HepG2 (cell line): ENCODE measurements around the gene URGCP. TPM values are rescaled to one million over a fixed set of nuclear protein-coding genes. Genes with fewer than 3 reads are reported as not detected.

Source experiments
- ATAC-seq: fragments of 200-7000 bp; cut with Tn5 transposase; 3 replicates; pipeline ENCODE4 v1.9.1; 2020; ENCODE audit warnings: mild to moderate bottlenecking, moderate library complexity
- BruUV-seq: library from RNA; stranded (reverse); fragments of 400-500 nt; replicated peaks from 2 replicates; lab custom pipeline; 2021; lab: Mats Ljungman, UMichigan
- CTCF ChIA-PET: fragments of 300-600 bp; formaldehyde crosslinking; extraction: SDS; loops from one replicate; lab custom pipeline; 2021; ENCODE audit warnings: low total read pairs, inconsistent platforms, low intra/inter-chr PET ratio; lab: Yijun Ruan, JAX
- POLR2A ChIA-PET: fragments of 350-600 bp; sonication (Branson Sonifier 250); formaldehyde crosslinking; loops from one replicate; lab custom pipeline; 2020; ENCODE audit warnings: antibody characterized with exemption, inconsistent platforms; lab: Yijun Ruan, JAX
- DNase-seq: peaks from one replicate; pipeline ENCODE4 v3.0.0-alpha.2; 2015; ENCODE audit warnings: low spot score
- FAIRE-seq: peaks from 3 replicates; lab custom pipeline; 2011; peaks lifted over from hg19 to GRCh38; lab: Jason Lieb, UNC
- H2AFZ ChIP-seq: one replicate; pipeline ENCODE4 v1.6.1; 2011; ENCODE audit warnings: low read length, inconsistent platforms
- H3K27ac ChIP-seq: fragments of 300-600 bp; 3 replicates; pipeline ENCODE4 v1.8.0; 2011; ENCODE audit warnings: mixed run types, mild to moderate bottlenecking, mixed read lengths, low read length, inconsistent platforms; ENCODE audit not compliant: insufficient read depth; ENCODE audit errors: extremely low read length
- H3K27me3 ChIP-seq, 2 experiments: fragments of 200-600 bp in 1 of 2; 2 replicates in 1 of 2; 3 replicates in 1 of 2; pipeline versions ENCODE4 v1.6.0 to v1.8.0; 2011; ENCODE audit warnings: low read length in 2 of 2, mild to moderate bottlenecking in 2 of 2, moderate library complexity in 2 of 2, inconsistent platforms in 1 of 2; ENCODE audit not compliant: insufficient read depth in 2 of 2, control insufficient read depth in 1 of 2
- H3K36me3 ChIP-seq, 2 experiments: fragments of 200-600 bp in 1 of 2; replicated peaks in 1 of 2; 2 replicates in 1 of 2; 3 replicates in 1 of 2; pipeline versions ENCODE4 v1.5.1 to v1.8.0; 2011; ENCODE audit warnings: low read length in 2 of 2, inconsistent platforms in 1 of 2; ENCODE audit not compliant: insufficient read depth in 2 of 2, control insufficient read depth in 1 of 2
- H3K4me1 ChIP-seq: 2 replicates; pipeline ENCODE4 v1.5.1; 2012; ENCODE audit warnings: low read length, inconsistent platforms; ENCODE audit not compliant: insufficient read depth
- H3K4me2 ChIP-seq: 2 replicates; pipeline ENCODE4 v1.6.0; 2011; ENCODE audit warnings: low read depth, low read length, inconsistent platforms
- H3K4me3 ChIP-seq, 3 experiments: fragments of 200-600 bp in 1 of 3; sonication (generic), shearing (Covaris generic) in 1 of 3; replicated peaks in 1 of 3; 2 replicates each; pipeline ENCODE4 v1.5.1; 2011 to 2016; ENCODE audit warnings: low read length in 3 of 3, inconsistent platforms in 2 of 3, low read depth in 2 of 3, mild to moderate bottlenecking in 2 of 3, control low read depth in 1 of 3, mixed read lengths in 1 of 3; ENCODE audit not compliant: insufficient read depth in 1 of 3
- H3K79me2 ChIP-seq: one replicate; pipeline ENCODE4 v1.6.1; 2011; ENCODE audit warnings: low read length, inconsistent platforms; ENCODE audit not compliant: insufficient read depth
- H3K9ac ChIP-seq: 2 replicates; pipeline ENCODE4 v1.6.0; 2011; ENCODE audit warnings: mild to moderate bottlenecking, low read depth, low read length, inconsistent platforms; ENCODE audit not compliant: insufficient read depth
- H3K9me3 ChIP-seq: 2 replicates; pipeline ENCODE4 v1.5.1; 2012; ENCODE audit warnings: mild to moderate bottlenecking, low read length
- H4K20me1 ChIP-seq: 2 replicates; pipeline ENCODE4 v1.6.0; 2011; ENCODE audit warnings: inconsistent platforms, mild to moderate bottlenecking, low read length, moderate library complexity; ENCODE audit not compliant: insufficient read depth
- GATAD2A ChIP-seq: IDR thresholded peaks from 2 replicates; pipeline ENCODE4 v1.6.1; 2016
- HMGA1 ChIP-seq: sonication (generic); formaldehyde crosslinking; conservative IDR thresholded peaks from 2 replicates; pipeline ENCODE4 v1.4.0; 2020; ENCODE audit warnings: missing genetic modification reagents
- HNF1A ChIP-seq, 2 experiments: sonication (generic) in 1 of 2; formaldehyde crosslinking in 1 of 2; IDR thresholded peaks; 2 replicates each; pipeline versions ENCODE4 v1.4.0 to v1.6.1; 2016 to 2020; ENCODE audit warnings: borderline replicate concordance in 1 of 2, low read depth in 1 of 2, mild to moderate bottlenecking in 1 of 2, missing genetic modification reagents in 1 of 2
- KAT7 ChIP-seq: IDR thresholded peaks from 2 replicates; pipeline ENCODE4 v1.6.1; 2018; ENCODE audit warnings: borderline replicate concordance, missing compliant biosample characterization
- MIXL1 ChIP-seq: IDR thresholded peaks from 2 replicates; pipeline ENCODE4 v1.6.1; 2016
- NRL ChIP-seq: sonication (generic); formaldehyde crosslinking; IDR thresholded peaks from 2 replicates; pipeline ENCODE4 v1.5.0; 2020; ENCODE audit warnings: missing genetic modification reagents, mild to moderate bottlenecking, moderate library complexity, borderline replicate concordance
- SMAD3 ChIP-seq: sonication (generic); formaldehyde crosslinking; IDR thresholded peaks from 2 replicates; pipeline ENCODE4 v1.4.0; 2020; ENCODE audit warnings: missing genetic modification reagents
- TGIF2 ChIP-seq: IDR thresholded peaks from 2 replicates; pipeline ENCODE4 v1.6.1; 2016; ENCODE audit warnings: control low read depth, missing compliant biosample characterization
- ZBTB42 ChIP-seq: sonication (generic); formaldehyde crosslinking; IDR thresholded peaks from 2 replicates; pipeline ENCODE4 v1.5.0; 2020; ENCODE audit warnings: mild to moderate bottlenecking, missing genetic modification reagents
- ZFP82 ChIP-seq: sonication (generic); formaldehyde crosslinking; IDR thresholded peaks from 2 replicates; pipeline ENCODE4 v1.5.1; 2020; ENCODE audit warnings: mild to moderate bottlenecking, missing genetic modification reagents, borderline replicate concordance
- ZHX2 ChIP-seq, 2 experiments: sonication (generic) in 1 of 2; formaldehyde crosslinking in 1 of 2; IDR thresholded peaks; 2 replicates each; pipeline versions ENCODE4 v1.6.1 to v1.9.0; 2014 to 2022; ENCODE audit warnings: antibody characterized with exemption in 1 of 2, borderline replicate concordance in 1 of 2, inconsistent platforms in 1 of 2, low read depth in 1 of 2, missing genetic modification reagents in 1 of 2
- ZNF33B ChIP-seq: sonication (generic); formaldehyde crosslinking; IDR thresholded peaks from 2 replicates; pipeline ENCODE4 v1.5.1; 2020; ENCODE audit warnings: mild to moderate bottlenecking, missing genetic modification reagents
- ZNF678 ChIP-seq: sonication (generic); formaldehyde crosslinking; IDR thresholded peaks from 2 replicates; pipeline ENCODE4 v1.4.0; 2020; ENCODE audit warnings: mild to moderate bottlenecking, missing genetic modification reagents
- WGBS: methylation state at CpG from one replicate; pipeline ENCODE4 v1.1.6; 2017; ENCODE audit warnings: low lambda C conversion rate; 5-methylcytosine and 5-hydroxymethylcytosine counted together
- in situ Hi-C: cut with HindIII; loops from 2 replicates; pipeline ENCODE4 v1.10.0; 2017; ENCODE audit warnings: low pct_unique_long_range_greater_than_20kb; ENCODE audit not compliant: extremely low pct_ligation_motif_present
- intact Hi-C: fragments of 100-400 bp; cut with micrococcal nuclease; formaldehyde crosslinking; loops from one replicate; pipeline ENCODE4 v1.10.0; 2022; ENCODE audit not compliant: unreplicated experiment
- polyA plus RNA-seq, 8 experiments: library from polyadenylated mRNA; depleted of rRNA in 3 of 8; stranded (reverse) in 7 of 8; unstranded in 1 of 8; fragments of >200 nt; fragmentation: Illumina TruSeq in 4 of 8; extraction: Trizol in 4 of 8; gene quantifications; 2 replicates each; pipeline versions ENCODE4 v1.2.1 to v1.2.3, GENCODE V29; 2011 to 2016; ENCODE audit warnings: low read depth in 4 of 8, missing spikeins in 1 of 8, mixed read lengths in 1 of 8; ENCODE audit not compliant: insufficient read depth in 1 of 8
- total RNA-seq, 5 experiments: library from RNA; depleted of rRNA; stranded (reverse); fragments of >200 nt; fragmentation: Illumina TruSeq; extraction: Trizol; gene quantifications; 2 replicates each; pipeline ENCODE4 v1.2.3, GENCODE V29; 2016; ENCODE audit warnings: low read depth in 1 of 5

The URGCP gene
- total and polyA plus RNA-seq, 2 of the 13 experiments (the other 11 are each of a cell fraction or from before 2014, with no cell fraction given): 22.3 to 25.8 TPM

GRCh38 chr7:43938892-43939482 lies 32.6 kb upstream of the URGCP start (continued):
- TF ChIP-seq ZHX2 (IDR thresholded peaks at IDR 0.05; ENCODE audit: low read depth) (no peak), ZHX2 (CRISPR knock-in tag; IDR thresholded peaks at IDR 0.05; ENCODE audit: borderline replicate concordance) (no peak), TGIF2 (CRISPR knock-in tag) (no peak), ZNF33B (CRISPR knock-in tag) (no peak), ZBTB42 (CRISPR knock-in tag) (no peak)
- TF ChIP-seq, all 625 proteins: peak for 0

- no peak overlapping the region for H2AFZ ChIP-seq
- H3K4me1 ChIP-seq: peaks cover 8% of the 10 kb centered on the region; the same call in 1 of the 2 replicates
- no peak overlapping the region for H3K4me2 ChIP-seq
- 71% methylated on average over 3 of the region's 3 CpGs for WGBS
- H4K20me1 ChIP-seq: no peaks in the 10 kb centered on the region
- no peaks in the 10 kb centered on the region for H3K27me3 ChIP-seq
- no peaks in the 10 kb centered on the region for H3K79me2 ChIP-seq
- ATAC-seq: no peak
- DNase-seq: no peak
- TF ChIP-seq GATAD2A (no peak), KAT7 (no peak), NRL (CRISPR knock-in tag) (no peak), SMAD3 (CRISPR knock-in tag) (no peak), ZNF678 (no peak), MIXL1 (CRISPR knock-in tag) (no peak), ZFP82 (CRISPR knock-in tag) (no peak), HNF1A (IDR thresholded peaks at IDR 0.05; ENCODE audit: low read depth) (no peak), HNF1A (CRISPR knock-in tag; IDR thresholded peaks at IDR 0.05; ENCODE audit: borderline replicate concordance) (no peak), HMGA1 (CRISPR knock-in tag) (no peak)
- intact Hi-C loops: no loop called here
- H3K9ac ChIP-seq: no peak overlapping the region
- in situ Hi-C loops: no loop called here
- no peaks in the 10 kb centered on the region for H3K9me3 ChIP-seq
- no peaks in the 10 kb centered on the region for H3K36me3 ChIP-seq
- POLR2A ChIA-PET: no interaction called here
- no peak for FAIRE-seq
- BruUV-seq: no TSS peak
- CTCF ChIA-PET: no interaction called here
- no peak overlapping the region for H3K4me3 ChIP-seq
- no peak overlapping the region for H3K27ac ChIP-seq
These were observed 31.0 kb upstream of the URGCP start for GRCh38 chr7:43937444-43937843.
